AG04450 (cell line): ENCODE data around the gene ZNF57. TPM values are rescaled to one million over a fixed set of nuclear protein-coding genes. Genes with fewer than 3 reads are reported as not detected.

ENCODE experiments used
- CTCF ChIA-PET: fragments of 300-600, 350-600 bp; formaldehyde crosslinking; extraction: SDS; loops from one replicate; lab custom pipeline; 2022; ENCODE audit warnings: antibody characterized with exemption, inconsistent platforms; lab: Charles Lee
- POLR2A ChIA-PET: fragments of 350-600 bp; formaldehyde crosslinking; extraction: SDS; loops from one replicate; lab custom pipeline; 2021; ENCODE audit warnings: antibody characterized with exemption, inconsistent platforms; lab: Yijun Ruan, JAX
- DNase-seq: peaks from one replicate; pipeline ENCODE4 v3.0.0-alpha.2; 2011; ENCODE audit warnings: low read depth, low spot score
- H3K27ac ChIP-seq: one replicate; pipeline ENCODE4 v1.5.1; 2012; ENCODE audit warnings: low read depth, low read length, control low read depth
- H3K27me3 ChIP-seq: one replicate; pipeline ENCODE4 v1.6.0; 2012; ENCODE audit warnings: low read length; ENCODE audit not compliant: control insufficient read depth, insufficient read depth
- H3K4me3 ChIP-seq: 2 replicates; pipeline ENCODE4 v1.5.1; 2011; ENCODE audit warnings: mild to moderate bottlenecking, low read depth, low read length, control low read depth
- H3K9me3 ChIP-seq: 2 replicates; pipeline ENCODE4 v1.5.1; 2012; ENCODE audit warnings: low read length; ENCODE audit not compliant: control insufficient read depth, insufficient read depth
- polyA plus RNA-seq: library from polyadenylated mRNA; depleted of rRNA; stranded (reverse); fragments of >200 nt; gene quantifications from 2 replicates; pipeline ENCODE4 v1.2.3, GENCODE V29; 2011
- TF ChIP-seq, protein P1 (sequence below): IDR thresholded peaks from 2 replicates; pipeline ENCODE4 v1.5.1; 2011; ENCODE audit warnings: low read depth, low read length, control low read depth, inconsistent platforms

ZNF57 gene
- polyA plus RNA-seq, 1 experiment = 2.4 TPM

DNA sequence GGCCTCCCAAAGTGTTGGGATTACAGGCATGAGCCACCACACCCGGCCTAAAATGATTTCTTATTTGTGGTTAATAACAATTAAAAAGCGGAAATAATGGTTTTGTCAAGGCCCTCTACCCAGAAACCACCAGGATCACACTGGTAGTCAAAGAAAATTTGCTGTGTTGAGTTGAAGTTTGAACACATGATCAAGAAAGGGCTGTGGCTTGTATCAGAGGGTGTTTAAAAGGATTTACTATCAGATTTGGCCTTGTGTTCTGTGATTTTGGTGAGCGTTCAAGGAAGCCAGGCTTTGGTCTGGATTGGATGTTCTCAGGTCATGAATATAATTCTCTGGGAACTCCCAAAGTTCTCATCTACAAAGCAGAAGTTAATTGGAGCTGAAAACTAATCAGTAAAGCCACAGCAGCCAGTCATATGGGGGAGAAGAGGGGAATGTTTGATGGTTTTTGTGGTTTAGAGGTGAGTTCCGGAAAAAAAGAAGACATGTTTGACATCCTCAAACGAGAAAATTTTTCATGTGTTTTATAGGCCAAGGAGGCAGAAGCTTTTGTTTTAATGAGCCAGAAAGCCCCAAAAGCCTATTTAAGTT is 44.2 kb upstream of the ZNF57 start:
- CTCF ChIA-PET = no interaction called here

DNA sequence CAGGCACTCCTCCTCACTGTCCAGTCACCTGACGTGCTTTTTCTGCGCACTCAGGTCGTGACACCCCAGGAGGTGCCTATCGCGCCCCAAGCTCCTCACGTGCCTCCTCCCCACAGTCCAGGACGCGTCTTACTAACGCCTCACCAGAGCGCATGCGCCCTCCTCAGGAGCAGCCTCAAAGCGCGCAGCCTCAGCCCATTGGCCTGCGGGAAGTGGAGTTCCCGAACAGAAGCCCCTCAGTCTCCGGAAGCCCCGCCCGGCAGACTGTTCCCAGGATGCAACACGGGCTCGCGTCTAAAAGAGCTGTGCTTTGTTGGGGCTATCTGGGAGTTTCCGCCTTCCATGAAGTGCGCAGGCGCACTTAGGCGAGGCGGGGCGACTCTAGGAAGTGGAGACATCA is 41.9 kb upstream of the ZNF57 start:
- CTCF ChIA-PET = no interaction called here
- H3K27me3 ChIP-seq = peaks cover 3% of the 10 kb centered on the region
- POLR2A ChIA-PET = interaction anchor here (0.6 kb wide), 2 partner anchors 23 to 340 kb away, joined by 3 read pairs; no protein-coding TSS in a partner anchor
- no peak for DNase-seq
- TF ChIP-seq, protein P1, sequence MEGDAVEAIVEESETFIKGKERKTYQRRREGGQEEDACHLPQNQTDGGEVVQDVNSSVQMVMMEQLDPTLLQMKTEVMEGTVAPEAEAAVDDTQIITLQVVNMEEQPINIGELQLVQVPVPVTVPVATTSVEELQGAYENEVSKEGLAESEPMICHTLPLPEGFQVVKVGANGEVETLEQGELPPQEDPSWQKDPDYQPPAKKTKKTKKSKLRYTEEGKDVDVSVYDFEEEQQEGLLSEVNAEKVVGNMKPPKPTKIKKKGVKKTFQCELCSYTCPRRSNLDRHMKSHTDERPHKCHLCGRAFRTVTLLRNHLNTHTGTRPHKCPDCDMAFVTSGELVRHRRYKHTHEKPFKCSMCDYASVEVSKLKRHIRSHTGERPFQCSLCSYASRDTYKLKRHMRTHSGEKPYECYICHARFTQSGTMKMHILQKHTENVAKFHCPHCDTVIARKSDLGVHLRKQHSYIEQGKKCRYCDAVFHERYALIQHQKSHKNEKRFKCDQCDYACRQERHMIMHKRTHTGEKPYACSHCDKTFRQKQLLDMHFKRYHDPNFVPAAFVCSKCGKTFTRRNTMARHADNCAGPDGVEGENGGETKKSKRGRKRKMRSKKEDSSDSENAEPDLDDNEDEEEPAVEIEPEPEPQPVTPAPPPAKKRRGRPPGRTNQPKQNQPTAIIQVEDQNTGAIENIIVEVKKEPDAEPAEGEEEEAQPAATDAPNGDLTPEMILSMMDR = no peak
- no peak overlapping the region for H3K27ac ChIP-seq
- H3K9me3 ChIP-seq = peaks cover 37% of the 10 kb centered on the region
- H3K4me3 ChIP-seq = no peak overlapping the region

More for the DNA sequence above, 44.2 kb upstream of the ZNF57 start:
- POLR2A ChIA-PET = no interaction called here
- Histone ChIP-seq H3K27ac (no peak overlapping the region), H3K4me3 (no peak overlapping the region), H3K27me3 (no peaks in the 10 kb centered on the region), H3K9me3 (peaks cover 51% of the 10 kb centered on the region)
- TF ChIP-seq, protein P1 = no peak
- no peak for DNase-seq

DNA sequence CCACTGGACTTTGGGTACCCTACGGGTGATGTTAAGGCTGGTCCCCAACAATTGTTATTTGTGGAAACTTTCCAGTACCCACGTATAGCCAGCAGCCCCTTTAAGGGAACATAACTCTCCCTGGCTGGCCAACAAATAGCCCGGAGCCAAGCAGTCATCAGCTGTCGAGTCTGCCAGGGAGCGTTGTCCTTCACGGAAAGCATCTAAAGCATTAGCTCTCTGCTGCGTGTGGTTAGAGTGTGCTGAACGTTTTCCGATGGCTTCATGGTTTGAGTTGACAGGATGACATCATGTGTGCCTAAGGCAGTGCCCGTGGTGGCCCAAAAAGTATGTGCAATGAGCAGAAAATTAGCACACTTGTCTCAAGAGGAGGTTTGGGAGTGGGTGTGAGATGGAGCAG is 36.9 kb upstream of the ZNF57 start:
- CTCF ChIA-PET = no interaction called here
- TF ChIP-seq, protein P1 = no peak
- POLR2A ChIA-PET = no interaction called here
- H3K27ac ChIP-seq = no peak overlapping the region
- peaks cover 28% of the 10 kb centered on the region for H3K9me3 ChIP-seq
- DNase-seq = no peak
- H3K27me3 ChIP-seq = peaks cover 3% of the 10 kb centered on the region
- no peak overlapping the region for H3K4me3 ChIP-seq

DNA sequence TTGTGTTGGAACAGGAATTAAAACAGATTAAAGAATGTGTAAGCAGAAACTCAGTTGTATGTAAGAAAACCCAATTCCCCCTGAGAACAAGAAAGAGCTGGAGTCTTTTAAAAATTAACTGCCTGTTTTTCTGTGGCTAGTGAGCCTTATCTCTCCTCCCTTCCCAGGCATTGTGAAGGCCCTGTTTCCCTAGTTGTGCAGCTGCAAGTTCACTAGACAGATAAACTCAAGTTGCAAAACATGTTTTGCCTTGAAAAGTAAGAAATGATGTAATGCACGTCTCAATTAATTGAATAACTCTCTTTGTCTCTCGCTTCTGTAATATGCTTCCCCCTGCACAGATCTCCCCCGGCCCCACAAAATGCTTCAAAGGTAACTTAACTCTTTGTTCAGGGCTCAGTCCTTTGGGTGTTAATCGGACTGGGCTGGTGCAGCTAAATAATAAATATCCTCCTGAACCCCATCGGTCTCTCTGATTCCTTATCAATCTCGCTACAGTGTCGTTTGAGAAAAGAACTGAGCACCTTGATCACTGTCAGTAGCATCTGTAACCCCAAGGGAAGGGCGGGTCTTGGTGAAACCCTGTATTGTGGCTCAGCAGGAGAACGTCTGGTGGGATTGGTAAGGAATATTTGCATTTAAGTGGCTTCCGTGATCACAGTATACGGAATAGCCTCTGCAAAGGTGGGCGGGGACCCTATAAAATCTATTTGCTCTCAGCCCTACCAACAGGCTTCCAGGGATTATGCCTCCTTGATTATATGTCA is 35.2 kb upstream of the ZNF57 start:
- H3K4me3 ChIP-seq = no peak overlapping the region
- H3K9me3 ChIP-seq = peaks cover 26% of the 10 kb centered on the region
- TF ChIP-seq, protein P1 = no peak
- peaks cover 3% of the 10 kb centered on the region for H3K27me3 ChIP-seq
- DNase-seq = no peak
- ChIA-PET POLR2A (no interaction called here), CTCF (no interaction called here)
- no peak overlapping the region for H3K27ac ChIP-seq

DNA sequence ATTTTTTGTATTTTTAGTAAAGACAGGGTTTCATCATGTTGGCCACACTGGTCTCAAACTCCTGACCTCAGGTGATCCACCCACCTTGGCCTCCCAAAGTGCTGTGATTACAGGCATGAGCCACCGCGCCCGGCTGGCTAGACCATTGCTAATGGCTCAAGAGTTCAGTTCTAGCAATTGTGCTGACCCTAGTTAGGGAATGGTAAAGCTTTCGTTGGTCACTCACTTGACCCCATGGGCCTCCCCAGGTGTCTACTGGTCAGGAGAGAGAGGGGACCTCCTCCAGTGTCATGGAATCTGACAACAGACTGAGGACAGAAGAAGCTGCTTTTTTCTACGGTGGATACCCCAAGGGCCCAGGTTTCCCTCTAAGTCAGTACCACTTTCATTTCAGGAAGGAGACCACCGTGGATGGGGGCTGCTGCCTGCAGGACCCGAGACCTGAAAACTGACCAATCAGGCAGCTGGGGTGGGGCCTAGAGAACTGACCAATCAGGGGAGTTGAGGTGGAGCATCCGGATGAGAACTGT is 34.2 kb upstream of the ZNF57 start:
- Histone ChIP-seq H3K9me3 (peaks cover 23% of the 10 kb centered on the region), H3K27me3 (peaks cover 3% of the 10 kb centered on the region), H3K4me3 (no peak overlapping the region), H3K27ac (no peak overlapping the region)
- no peak for DNase-seq
- ChIA-PET CTCF (no interaction called here), POLR2A (no interaction called here)
- TF ChIP-seq, protein P1 = no peak
